Suppressor macrophage treated with lipopolysaccharide for 1 hour (primary cell): ENCODE data around the gene DCPS.
"Not testable (repeated sequence)": the region's sequence is repeated elsewhere in the genome, so short reads cannot be mapped to it uniquely, and the experiment has no call there.

Experiments
- DNase-seq, 3 donors: peaks; one replicate each; pipeline ENCODE4 v3.0.0-alpha.2; 2020 to 2022

Gene DCPS

DNA sequence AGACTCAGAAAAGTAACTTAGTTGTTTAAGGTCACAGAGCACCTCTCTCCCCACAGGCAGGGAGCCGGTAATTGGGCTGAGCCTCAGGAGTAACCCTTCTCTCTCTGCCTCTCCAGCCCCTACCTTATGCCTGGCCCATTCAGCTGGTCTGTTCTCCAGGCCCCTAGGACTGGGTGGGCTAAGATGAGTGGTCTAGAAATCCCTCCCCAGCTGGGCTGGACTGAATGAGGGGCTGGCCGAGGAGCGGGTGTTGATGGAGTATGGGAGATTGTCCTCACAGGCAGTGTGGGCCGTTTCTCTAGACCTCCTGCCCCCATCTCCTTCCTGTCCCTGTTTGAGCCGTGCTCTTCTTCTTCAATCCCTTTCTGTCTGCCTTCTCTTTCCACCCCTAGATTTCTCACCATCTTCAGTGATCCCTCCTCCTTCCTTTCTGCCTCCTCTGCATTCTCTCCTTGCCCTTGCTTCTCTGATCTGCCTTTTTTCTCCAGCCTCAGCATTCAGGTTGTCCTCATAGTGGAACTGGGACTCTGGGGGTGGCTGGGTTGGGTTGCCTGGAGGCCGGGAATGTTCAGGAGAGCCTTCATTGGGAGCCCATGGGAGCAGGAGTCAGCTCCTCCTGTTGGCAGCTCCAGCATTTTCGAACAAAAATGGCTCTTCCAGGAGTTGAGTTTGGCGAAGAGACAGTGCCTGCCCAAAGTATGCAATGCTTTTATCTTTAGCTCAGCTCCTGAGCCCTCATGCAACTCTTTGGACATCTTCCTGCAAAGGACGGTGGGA lies 59.2 kb downstream of the DCPS start:
- DNase-seq: no peak

DNA sequence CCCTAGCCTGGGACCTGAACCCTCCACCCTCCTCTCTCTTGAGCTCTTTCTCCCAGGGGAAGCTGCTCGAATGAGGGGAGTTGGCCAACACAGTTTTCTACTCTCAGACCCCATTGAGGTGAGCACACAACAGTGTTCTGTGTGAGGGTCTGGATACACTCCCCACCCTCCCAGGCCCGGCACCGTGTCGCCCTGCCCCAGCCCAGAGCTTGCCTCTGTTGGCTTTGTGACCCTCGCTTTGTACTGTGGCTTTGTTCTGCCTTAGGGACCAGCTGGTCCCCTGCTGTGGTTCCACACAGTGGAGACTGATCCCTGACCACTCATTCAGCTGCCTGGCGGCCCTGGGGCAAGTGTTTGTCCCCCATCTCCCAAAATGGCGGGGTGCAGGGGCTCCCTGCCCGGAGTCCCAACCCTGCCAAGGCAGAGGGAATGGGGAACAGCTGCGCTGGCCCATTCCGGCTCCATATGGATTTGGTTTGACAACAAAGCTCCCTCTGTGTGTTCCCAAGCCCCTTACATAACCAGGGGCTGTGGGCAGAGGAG lies 59.9 kb downstream of the DCPS start:
- no peak for DNase-seq

DNA sequence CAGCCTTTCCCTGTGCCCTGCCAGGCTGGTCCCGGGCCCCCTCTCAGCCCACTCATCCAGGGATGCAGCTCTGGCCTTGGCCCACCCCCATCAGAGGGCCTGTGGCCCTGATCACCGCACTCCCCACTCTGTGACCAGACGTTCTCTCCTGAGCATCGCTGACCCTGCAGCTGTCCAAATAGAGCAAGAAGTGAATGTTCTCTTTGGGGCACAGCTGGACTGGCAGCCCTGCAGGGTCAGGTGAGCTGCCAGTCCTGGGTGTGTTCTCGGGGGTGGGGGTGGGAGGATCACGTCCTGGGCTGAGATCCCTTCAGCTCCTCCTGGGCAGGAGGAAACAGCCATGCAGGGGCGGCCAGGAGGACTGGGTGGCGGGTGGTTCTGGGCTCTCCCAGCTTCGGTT lies 60.9 kb downstream of the DCPS start:
- not testable (repeated sequence) for DNase-seq

DNA sequence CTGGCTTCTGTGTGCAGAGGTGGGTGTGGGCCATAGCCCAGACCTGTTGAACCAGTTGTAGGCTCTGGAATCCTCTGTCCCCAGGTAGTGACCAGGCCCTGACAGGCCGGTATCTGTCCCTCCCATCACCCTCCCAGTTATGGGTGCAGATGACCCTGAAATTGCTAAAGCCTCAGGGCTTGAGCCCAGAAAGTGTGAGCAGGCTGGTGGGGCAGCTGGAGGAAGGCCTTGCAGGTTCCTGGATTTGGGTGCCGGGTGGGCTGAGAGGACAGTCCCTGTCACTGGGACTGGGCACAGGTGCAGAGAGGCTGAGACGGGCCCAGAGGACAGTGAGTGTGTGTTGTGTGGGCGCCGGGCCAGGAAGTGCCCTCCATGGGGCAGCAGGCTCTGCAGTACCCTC lies 61.6 kb downstream of the DCPS start:
- DNase-seq: not testable (repeated sequence)

DNA sequence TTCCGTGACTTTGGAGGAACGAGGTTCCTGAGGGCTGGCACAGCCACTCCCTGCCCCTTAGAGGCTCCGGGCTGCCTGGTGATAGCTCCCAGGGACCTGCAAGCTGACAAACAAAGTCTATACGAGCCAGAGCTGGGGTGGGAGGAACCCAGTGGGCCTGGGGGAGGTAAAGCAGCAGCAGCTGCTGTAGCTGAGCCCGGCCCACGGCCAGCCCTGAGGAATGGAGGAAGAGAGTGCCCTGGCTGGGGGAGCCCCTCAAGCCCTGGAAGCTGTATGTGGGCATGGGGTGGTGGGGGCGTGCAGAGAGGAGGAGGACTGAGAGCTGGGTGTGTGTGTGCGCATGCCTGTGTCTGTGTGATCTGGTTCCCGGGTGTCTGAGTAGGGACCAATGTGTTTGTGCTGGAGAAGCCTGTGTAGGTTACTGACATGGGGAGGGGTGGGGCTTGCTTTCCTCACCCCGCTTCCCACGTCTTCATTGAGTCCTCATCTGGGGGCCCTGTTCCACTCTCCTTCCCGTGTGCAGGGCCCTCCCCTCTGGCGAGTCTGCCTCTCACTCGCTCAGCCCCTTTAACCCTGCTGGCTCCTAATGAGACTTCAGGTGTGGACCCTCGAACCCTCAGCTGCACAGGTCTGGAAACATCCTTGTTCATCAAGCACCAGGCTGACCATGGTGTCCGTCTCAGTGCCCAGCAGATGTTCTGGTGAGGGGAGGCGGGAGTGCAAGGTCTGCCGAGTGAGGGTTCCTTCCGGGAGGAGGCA lies 62.4 kb downstream of the DCPS start:
- peak in 2 of 3 donors; percentile 14 to 55 for DNase-seq

DNA sequence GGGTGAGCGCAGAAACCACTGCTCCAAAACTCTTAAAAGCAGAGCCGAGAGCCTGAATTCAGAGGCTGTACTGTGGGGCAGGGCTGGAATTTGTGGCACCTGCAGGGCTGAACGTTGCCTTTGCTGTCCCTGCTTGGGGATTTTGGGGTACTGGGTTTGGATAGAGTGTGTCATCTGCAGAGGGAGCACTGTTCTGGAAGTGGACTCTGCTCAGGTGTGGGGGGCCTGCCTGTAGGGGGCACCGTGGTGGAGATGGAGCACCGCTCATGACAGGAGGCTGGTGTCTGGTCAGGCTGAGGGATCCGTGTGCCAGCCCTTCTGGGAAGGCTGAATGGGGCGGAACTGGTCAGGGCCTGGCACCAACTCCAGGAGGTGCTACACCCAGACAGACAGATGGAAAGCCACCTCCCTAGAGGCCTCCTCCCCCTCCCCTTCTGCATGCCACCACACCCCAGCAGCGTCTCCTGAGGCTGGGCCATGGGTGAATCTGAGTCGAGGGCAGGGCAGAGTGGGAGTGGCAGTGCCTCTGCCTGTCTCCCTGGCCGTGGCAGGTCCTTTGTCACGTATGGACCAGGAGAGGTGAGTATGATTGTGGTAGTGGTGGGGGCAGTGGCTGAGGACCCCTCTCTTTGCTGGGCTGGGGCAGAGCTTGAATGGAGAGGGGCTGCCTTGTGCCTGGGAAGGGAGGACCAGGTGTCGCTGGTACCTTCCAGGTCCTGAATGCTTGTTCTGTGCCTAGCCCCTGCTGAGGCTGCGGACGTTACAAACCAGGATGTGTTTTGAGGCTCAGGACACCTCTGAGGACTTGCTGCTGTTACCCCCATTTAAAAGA lies 63.2 kb downstream of the DCPS start:
- DNase-seq: not testable (repeated sequence)

DNA sequence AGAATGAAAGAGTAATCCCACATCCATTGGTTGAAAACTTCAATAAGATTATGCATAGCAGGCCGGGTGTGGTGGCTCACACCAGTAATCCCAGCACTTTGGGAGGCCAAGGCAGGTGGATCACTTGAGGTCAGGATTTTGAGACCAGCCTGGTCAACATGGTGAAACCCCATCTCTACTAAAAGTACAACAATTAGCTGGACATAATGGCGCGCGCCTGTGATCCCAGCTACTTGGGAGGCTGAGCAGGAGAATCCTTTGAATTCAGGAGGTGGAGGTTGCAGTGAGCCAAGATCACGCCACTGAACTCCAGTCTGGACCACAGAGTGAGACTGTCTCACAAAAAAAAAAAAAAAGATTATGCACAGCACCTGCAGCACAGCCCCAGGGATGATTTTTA lies 63.9 kb downstream of the DCPS start:
- DNase-seq: not testable (repeated sequence)

DNA sequence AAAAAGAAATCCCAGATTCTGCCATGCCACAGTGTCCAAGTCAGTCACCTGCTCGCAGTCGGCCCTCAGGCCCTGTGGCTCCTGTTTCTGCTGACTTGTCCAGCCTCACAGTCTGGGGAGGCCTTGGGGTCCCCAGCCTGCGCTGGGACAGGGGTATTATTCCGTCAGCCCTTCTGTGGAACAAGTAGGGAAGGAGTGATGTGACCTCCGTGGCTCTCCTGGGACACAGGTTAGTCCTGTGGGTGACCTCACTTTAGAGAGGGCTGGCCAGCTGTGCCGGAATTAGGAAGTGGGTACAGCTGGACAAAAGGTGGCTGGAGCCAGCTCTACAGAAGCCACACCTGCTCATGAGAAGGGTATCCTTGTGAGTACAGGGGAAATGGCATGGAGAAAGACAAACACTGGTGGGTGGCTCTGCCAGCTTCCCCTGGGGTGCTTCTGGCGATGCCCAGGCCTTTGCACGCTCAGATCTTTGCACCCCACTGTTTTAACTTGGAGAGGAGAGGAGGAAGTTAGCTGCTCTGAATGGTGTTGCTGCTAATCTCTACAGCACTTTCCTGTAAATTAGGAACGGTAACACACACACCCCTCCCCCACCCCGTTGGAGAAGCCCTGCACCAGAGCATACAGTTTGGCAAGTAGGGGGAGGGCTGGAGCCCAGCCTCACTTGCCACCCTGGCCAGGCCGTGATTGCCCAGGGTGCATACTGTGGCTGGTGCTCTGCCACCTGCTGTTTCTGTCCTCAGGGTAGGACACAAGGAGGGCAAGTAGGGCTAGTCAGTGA lies 64.7 kb downstream of the DCPS start:
- DNase-seq: not testable (repeated sequence)

DNA sequence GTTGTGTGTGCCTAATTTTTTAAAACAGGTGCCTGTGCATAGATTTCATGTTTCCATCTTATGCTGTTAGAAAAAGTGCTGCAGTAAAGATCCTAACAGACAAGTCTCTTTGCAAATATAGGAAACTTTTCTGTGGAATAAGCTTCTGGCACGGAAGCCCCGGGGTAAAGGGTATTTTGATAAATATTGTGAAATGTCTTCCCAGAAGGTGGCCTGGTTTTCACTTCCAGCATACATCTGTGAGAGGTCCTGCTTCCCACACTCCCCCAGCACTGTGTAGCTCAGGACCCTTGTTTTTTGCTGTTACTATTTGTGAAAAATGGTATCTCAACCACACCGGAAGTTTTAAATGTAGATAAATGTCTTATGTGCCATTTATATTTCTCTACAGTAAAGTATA lies 66.2 kb downstream of the DCPS start:
- no peak for DNase-seq

DNA sequence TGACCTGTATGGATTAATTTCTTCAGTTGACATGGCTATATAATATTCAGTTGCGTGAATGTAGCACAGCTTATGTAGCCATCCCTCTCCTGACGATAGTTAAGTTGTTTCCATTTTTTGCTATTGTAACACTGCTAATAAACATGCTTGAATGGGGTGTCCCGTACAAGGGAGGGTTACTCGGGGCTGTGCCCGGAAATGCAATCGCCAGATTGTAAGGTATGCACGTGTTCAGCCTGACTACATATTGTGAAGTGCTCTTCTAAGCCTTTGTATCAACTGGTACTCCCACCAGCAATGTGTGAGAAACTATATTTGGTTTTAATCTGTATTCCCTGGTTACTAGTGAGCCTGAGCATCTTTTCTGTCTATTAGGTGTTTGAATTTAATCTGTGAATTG lies 67.7 kb downstream of the DCPS start:
- DNase-seq: no peak

DNA sequence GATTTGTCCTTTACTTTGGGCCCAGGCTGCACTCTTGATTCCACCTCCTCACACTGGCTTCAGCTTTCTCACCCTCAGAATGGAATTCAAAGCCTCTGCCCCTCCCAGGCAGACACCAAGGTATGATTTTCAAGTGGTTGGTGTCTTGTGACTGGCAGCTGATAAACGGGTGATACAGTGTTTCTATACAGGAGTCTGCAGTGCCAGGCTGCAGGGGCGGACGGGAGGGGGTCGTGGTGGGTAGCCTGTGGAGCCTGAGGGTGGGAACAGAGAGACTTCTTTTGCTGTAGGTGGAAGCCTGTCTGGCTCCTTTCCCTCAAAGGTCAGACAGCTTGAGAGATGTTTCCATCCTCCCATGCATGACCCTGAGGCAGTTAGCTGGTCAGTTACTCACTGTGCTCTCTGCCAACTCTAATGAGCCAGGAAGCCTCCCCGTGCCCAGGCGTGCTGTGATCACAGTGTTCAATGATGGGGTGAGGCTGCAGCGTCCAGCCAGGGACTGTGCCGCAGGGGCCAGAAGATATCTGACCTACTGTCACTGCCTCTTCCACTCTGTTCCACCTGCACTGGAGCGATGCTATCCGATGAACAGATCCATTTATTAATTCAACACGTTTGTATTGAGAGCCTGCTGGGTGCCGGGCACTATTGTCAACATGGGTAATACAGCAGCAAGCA lies 69.7 kb downstream of the DCPS start:
- not testable (repeated sequence) for DNase-seq

DNA sequence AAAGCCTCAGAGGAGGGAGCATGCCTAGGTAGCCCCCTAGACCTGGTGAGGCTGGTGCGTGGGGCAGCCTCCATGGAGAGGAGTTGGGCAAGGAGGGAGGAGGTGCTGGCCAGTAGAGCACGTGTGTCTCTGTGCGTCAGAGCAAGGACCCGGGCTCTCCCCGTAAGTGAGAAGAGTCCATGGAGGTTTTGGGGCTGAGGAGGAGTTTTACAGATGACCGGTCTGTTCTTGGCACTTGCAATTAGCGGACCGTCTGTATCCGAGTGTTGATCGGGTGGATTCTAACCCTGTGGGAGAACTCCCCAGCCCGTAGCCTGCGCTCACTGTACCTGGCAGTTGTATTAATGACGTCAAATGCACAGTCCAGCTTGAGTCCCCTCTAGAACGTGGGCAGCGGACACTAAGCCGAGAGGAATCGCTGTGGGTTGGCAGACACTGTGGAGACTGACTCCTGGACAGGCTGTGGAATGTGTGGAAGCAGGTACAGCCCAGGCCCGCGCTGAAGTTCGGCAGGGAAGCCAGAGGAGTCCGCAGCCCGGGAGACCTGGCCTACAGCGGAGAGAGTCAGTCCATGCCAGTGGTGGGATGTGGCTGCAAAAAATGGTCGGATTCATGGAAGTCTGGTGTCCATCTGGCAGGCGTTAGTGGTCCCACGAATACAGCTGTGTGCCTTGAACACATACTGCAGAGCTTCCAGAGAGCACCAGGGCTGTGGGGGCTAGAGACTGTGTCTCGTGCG lies 70.9 kb downstream of the DCPS start:
- DNase-seq: not testable (repeated sequence)

DNA sequence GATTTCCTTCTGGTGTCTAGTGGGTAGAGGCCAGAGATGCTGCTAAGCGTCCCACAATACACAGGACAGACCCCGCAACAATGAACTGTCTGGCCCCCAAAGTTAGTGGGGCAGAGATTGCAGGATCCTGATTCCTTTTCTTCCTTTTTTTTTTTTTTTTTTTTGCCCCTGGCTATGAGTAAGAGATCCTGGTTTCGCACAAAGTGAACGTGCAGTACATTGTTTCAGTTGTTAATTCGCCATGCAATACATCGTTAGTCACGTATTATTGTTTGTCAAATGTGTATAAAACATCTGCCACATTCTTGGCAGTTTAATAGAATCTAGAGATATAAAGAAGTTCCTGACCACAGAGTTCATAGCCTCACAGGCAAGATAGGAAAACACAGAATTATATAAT lies 71.9 kb downstream of the DCPS start:
- no peak for DNase-seq

DNA sequence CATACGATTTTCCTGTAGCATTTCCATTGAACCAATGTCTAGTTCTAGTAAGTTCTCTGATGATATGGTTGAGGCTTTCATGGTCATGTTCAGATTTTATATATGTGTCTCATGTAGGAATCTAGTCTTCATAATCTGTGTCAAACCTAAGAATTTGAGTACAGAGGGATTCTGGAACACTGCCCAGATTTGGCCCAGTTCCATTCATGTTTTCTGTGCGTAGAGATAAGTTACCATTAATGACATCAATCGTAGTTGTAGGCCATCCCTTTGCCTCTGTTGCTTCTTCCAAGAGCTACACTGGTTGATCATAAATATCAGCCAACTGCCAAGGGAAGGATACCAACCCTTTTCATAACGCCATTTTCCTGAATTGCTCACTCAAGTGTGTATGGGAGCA lies 74.9 kb downstream of the DCPS start:
- no peak for DNase-seq

DNA sequence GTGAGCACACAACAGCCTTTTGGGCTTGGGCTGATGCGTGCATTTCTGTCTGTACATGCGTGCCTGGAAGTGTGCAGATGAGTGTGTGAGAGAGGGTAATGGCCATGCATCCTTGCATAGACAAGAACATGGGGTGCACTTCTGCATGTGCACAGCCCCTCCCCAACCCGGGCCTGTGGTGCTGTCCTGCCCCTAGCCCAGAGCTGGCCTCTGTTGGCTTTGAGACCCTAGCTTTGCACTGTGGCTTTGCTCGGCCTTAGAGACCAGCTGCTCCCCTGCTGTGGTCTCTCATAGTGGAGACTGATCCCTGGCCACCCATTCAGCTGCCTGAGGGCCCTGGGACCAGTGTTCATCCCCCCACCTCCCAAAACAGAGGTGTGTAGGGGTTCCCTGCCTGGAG lies 77.0 kb downstream of the DCPS start:
- DNase-seq: no peak

DNA sequence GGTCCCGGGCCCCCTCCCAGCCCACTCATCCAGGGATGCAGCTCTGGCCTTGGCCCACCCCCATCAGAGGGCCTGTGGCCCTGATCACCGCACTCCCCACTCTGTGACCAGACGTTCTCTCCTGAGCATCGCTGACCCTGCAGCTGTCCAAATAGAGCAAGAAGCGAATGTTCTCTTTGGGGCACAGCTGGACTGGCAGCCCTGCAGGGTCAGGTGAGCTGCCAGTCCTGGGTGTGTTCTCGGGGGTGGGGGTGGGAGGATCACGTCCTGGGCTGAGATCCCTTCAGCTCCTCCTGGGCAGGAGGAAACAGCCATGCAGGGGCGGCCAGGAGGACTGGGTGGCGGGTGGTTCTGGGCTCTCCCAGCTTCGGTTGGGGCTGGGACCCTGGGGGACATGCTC lies 78.1 kb downstream of the DCPS start:
- DNase-seq: not testable (repeated sequence)

DNA sequence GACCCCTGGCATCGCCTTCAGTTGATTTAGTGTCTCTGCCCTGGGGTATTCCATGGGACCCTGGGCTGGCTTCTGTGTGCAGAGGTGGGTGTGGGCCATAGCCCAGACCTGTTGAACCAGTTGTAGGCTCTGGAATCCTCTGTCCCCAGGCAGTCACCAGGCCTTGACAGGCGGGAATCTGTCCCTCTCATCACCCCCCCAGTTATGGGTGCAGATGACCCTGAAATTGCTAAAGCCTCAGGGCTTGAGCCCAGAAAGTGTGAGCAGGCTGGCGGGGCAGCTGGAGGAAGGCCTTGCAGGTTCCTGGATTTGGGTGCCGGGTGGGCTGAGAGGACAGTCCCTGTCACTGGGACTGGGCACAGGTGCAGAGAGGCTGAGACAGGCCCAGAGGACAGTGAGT lies 78.8 kb downstream of the DCPS start:
- DNase-seq: not testable (repeated sequence)

DNA sequence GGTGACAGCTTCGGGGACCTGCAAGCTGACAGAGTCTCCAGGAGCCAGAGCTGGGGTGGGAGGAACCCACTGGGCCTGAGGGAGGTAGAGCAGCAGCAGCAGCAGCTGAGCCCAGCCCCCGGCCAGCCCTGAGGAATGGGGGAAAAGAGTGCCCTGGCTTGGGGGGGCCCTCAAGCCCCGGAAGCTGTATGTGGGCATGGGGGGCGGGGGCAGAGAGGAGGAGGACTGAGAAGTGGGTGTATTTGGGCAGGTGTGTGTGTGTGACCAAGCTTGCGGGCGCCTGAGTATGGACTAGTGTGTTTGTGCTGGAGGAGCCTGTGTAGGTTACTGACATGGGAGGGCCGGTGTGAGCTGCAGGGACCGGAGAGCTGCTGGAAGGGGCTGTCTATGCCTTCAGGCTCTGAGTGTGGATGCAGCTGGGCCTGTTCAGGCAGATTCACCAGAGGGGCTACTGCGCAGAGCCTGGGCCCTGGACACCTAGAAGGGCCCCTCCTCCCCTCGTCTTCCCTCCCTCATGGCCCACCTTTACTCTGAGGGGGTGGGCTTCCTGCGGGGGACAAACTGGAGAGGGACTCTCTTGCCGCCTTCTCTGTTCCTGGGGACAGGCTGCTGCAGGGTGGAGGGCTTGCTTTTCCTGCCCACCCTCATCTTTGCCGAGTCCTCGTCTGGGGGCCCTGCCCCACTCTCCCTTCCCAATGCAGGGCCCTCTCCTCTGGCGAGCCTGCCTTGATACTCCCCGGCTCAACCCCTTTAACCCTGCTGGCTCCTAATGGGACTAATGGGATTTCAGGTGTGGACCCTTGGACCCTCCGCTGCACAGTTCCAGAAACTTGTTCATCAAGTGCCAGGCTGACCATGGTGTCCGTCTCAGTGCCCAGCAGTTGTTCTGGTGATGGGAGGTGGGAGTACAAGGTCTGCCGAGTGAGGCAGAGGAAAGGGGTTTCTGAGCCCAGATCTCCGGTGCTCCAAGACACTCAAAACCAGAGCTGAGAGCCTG lies 79.8 kb downstream of the DCPS start:
- no peak for DNase-seq

DNA sequence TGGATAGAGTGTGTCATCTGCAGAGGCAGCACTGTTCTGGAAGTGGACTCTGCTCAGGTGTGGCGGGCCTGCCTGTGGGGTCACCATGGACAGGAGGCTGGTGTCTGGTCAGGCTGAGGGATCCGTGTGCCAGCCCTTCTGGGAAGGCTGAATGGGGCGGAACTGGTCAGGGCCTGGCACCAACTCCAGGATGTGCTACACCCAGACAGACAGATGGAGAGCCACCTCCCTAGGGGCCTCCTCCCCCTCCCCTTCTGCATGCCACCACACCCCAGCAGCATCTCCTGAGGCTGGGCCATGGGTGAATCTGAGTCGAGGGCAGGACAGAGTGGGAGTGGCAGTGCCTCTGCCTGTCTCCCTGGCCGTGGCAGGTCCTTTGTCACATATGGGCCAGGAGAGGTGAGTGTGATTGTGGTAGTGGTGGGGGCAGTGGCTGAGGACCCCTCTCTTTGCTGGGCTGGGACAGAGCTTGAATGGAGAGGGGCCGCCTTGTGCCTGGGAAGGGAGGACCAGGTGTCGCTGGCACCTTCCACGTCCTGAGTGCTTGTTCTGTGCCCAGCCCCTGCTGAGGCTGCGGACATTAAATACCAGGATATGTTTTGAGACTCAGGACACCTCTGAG lies 80.7 kb downstream of the DCPS start:
- no peak for DNase-seq
